Fibroblast of lung (primary cell): ENCODE data around the gene EYS.

Experiments
- EZH2 ChIP-seq: IDR thresholded peaks from 2 replicates; pipeline ENCODE4 v1.5.1; 2012; ENCODE audit warnings: low read length, control low read depth, mild to moderate bottlenecking; ENCODE audit errors: missing control alignments
- TF ChIP-seq, protein P1 (sequence below), 2 donors: IDR thresholded peaks in 1 of 2; conservative IDR thresholded peaks in 1 of 2; 1 replicate in 1 of 2; 2 replicates in 1 of 2; pipeline ENCODE4 v1.5.1; 2011 to 2012; ENCODE audit warnings: low read length in 2 of 2, control low read depth in 1 of 2, inconsistent platforms in 1 of 2, low read depth in 1 of 2, mild to moderate bottlenecking in 1 of 2

DNA sequence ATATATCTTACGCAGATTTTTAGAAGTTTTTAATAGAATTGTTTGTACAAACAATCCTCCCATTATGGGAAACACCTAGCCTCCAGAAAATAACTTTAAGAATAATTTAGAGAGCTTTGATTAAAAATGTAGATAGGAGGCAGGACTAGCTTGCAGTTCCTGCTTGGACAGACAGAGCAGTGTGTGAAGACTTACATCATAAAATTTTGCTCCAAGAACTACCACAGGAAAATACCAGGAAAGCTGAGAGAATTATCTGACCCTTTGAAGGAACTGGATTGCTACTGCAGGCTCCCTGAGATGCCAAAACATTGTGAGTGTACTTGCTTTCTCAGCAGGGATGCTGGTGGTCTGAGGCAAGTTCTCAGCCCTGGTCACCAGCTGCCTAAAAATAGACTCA, 64.2 kb downstream of the EYS start:
- TF ChIP-seq, protein P1, sequence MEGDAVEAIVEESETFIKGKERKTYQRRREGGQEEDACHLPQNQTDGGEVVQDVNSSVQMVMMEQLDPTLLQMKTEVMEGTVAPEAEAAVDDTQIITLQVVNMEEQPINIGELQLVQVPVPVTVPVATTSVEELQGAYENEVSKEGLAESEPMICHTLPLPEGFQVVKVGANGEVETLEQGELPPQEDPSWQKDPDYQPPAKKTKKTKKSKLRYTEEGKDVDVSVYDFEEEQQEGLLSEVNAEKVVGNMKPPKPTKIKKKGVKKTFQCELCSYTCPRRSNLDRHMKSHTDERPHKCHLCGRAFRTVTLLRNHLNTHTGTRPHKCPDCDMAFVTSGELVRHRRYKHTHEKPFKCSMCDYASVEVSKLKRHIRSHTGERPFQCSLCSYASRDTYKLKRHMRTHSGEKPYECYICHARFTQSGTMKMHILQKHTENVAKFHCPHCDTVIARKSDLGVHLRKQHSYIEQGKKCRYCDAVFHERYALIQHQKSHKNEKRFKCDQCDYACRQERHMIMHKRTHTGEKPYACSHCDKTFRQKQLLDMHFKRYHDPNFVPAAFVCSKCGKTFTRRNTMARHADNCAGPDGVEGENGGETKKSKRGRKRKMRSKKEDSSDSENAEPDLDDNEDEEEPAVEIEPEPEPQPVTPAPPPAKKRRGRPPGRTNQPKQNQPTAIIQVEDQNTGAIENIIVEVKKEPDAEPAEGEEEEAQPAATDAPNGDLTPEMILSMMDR (conservative IDR thresholded peaks at IDR 0.05 in 1 of 2, IDR thresholded peaks at IDR 0.05 in 1 of 2; ENCODE audit: low read depth in 1 of 2, low read length in 2 of 2): no peak
- TF ChIP-seq EZH2: no peak
